DMS79 (cell line): ENCODE data around the gene SNRPD1.
"Not testable (repeated sequence)": the region's sequence is repeated elsewhere in the genome, so short reads cannot be mapped to it uniquely, and the experiment has no call there.

Source experiments
- DNase-seq: peaks from one replicate; lab custom pipeline; 2025; lab: John Stamatoyannopoulos, UW

Gene SNRPD1

GRCh38 chr18:21636769-21637168, 24.7 kb downstream of the SNRPD1 start:
- DNase-seq = no peak

- DNase-seq = no peak
Measured at GRCh38 chr18:21638822-21639221, 26.7 kb downstream of the SNRPD1 start.

- DNase-seq = not testable (repeated sequence)
Measured at GRCh38 chr18:21640375-21640774, 28.3 kb downstream of the SNRPD1 start.

- DNase-seq = no peak
Measured at GRCh38 chr18:21650311-21650710, 38.2 kb downstream of the SNRPD1 start.

GRCh38 chr18:21652073-21652472, 40.0 kb downstream of the SNRPD1 start:
- DNase-seq = no peak

GRCh38 chr18:21653361-21653760, 41.2 kb downstream of the SNRPD1 start:
- no peak for DNase-seq

GRCh38 chr18:21656402-21656801, 44.3 kb downstream of the SNRPD1 start:
- DNase-seq = no peak

GRCh38 chr18:21660078-21660477, 48.0 kb downstream of the SNRPD1 start:
- DNase-seq = no peak

GRCh38 chr18:21662581-21662980, 50.5 kb downstream of the SNRPD1 start:
- DNase-seq = no peak

GRCh38 chr18:21663578-21663977, 51.5 kb downstream of the SNRPD1 start:
- no peak for DNase-seq

GRCh38 chr18:21664069-21664468, 52.0 kb downstream of the SNRPD1 start:
- DNase-seq = no peak

- DNase-seq = no peak
Measured at GRCh38 chr18:21669736-21670285, 57.7 kb downstream of the SNRPD1 start.

GRCh38 chr18:21672521-21673267, 60.6 kb downstream of the SNRPD1 start:
- no peak for DNase-seq

GRCh38 chr18:21675354-21675753, 63.2 kb downstream of the SNRPD1 start:
- not testable (repeated sequence) for DNase-seq

GRCh38 chr18:21678859-21679258, 66.7 kb downstream of the SNRPD1 start:
- DNase-seq = no peak

GRCh38 chr18:21680161-21680560, 68.0 kb downstream of the SNRPD1 start:
- DNase-seq = no peak

GRCh38 chr18:21682371-21683051, 70.4 kb downstream of the SNRPD1 start:
- DNase-seq = no peak
